Kasumi-1 (cell line): ENCODE data around the gene SCGB2A2.

Experiments
- DNase-seq, 2 experiments: peaks; one replicate each; lab custom pipeline; 2025; lab: John Stamatoyannopoulos, UW

The SCGB2A2 gene

GRCh38 chr11:62269654-62270278, at the start of gene SCGB2A2:
Gene SCGB2A2 (plus strand): TSS chr11:62270158. CDS start chr11:62270217, 59 bp downstream.
- no peak for DNase-seq

- no peak for DNase-seq
These were observed 48.5 kb upstream of the SCGB2A2 start for GRCh38 chr11:62221498-62221897.

- DNase-seq = no peak
These were observed 46.9 kb upstream of the SCGB2A2 start for GRCh38 chr11:62223095-62223494.

GRCh38 chr11:62233730-62234129, 36.2 kb upstream of the SCGB2A2 start:
- DNase-seq = no peak

- no peak for DNase-seq
These were observed 33.8 kb upstream of the SCGB2A2 start for GRCh38 chr11:62236187-62236586.

- DNase-seq = no peak
These were observed 32.5 kb upstream of the SCGB2A2 start for GRCh38 chr11:62237499-62237898.

GRCh38 chr11:62238151-62238550, 31.8 kb upstream of the SCGB2A2 start:
- DNase-seq = no peak

- DNase-seq = no peak
These were observed 28.9 kb upstream of the SCGB2A2 start for GRCh38 chr11:62241095-62241494.

- DNase-seq = no peak
These were observed 27.9 kb upstream of the SCGB2A2 start, which contains the start of gene SCGB1D2 for GRCh38 chr11:62242021-62242420. Gene SCGB1D2 (plus strand): TSS chr11:62242239. CDS start chr11:62242308, 69 bp downstream.

- peak; percentile 35 to 41 for DNase-seq
These were observed 24.6 kb upstream of the SCGB2A2 start for GRCh38 chr11:62245271-62245753.

GRCh38 chr11:62251698-62252097, 18.3 kb upstream of the SCGB2A2 start:
- DNase-seq = no peak

- no peak for DNase-seq
These were observed 15.9 kb upstream of the SCGB2A2 start for GRCh38 chr11:62253999-62254542.

GRCh38 chr11:62256281-62256680, 13.7 kb upstream of the SCGB2A2 start:
- no peak for DNase-seq

GRCh38 chr11:62260261-62260953, 9.6 kb upstream of the SCGB2A2 start:
- DNase-seq = no peak

GRCh38 chr11:62264004-62264403, 6.0 kb upstream of the SCGB2A2 start:
- no peak for DNase-seq

- DNase-seq = no peak
These were observed 3.4 kb upstream of the SCGB2A2 start for GRCh38 chr11:62266558-62266957.

GRCh38 chr11:62267050-62267449, 2.9 kb upstream of the SCGB2A2 start:
- no peak for DNase-seq

- DNase-seq = no peak
These were observed 2.4 kb upstream of the SCGB2A2 start for GRCh38 chr11:62267576-62267975.

GRCh38 chr11:62273284-62273683, 3.3 kb downstream of the SCGB2A2 start:
- no peak for DNase-seq

- no peak for DNase-seq
These were observed 3.9 kb downstream of the SCGB2A2 start for GRCh38 chr11:62273789-62274275.

- DNase-seq = no peak
These were observed 10.5 kb downstream of the SCGB2A2 start for GRCh38 chr11:62280452-62280851.

- DNase-seq = peak; percentile 37 to 60
These were observed 25.5 kb downstream of the SCGB2A2 start for GRCh38 chr11:62295504-62295903.

- DNase-seq = no peak
These were observed 29.0 kb downstream of the SCGB2A2 start, which contains the start of gene SCGB1D4 for GRCh38 chr11:62298975-62299374. Gene SCGB1D4 (minus strand): TSS chr11:62299075. CDS start chr11:62299010, 65 bp downstream.
